Measurements from ENCODE around the gene DAPK1.

Gene DAPK1

DNA sequence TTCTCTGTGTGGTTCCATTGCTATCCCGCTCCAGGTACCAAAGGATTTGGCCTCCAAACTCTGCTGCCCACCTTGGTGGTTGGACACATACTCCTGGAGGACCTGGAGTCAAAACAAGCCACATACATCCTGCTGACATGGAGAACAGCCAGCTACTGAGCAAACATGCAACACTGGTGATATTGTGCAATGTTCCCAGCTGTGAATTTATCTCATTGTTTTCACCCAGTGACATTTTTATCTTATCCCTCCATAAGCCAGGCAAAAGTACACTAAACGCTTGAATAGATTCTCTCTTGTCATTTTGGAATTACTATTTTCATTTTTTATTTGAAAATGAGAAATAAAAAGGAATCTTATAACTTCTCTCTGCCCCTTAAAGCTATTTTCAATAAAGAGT is 217.2 kb downstream of the DAPK1 start:
- no peak for TF ChIP-seq CTCF (conservative IDR thresholded peaks at IDR 0.05; ENCODE audit: low read depth, low read length)

DNA sequence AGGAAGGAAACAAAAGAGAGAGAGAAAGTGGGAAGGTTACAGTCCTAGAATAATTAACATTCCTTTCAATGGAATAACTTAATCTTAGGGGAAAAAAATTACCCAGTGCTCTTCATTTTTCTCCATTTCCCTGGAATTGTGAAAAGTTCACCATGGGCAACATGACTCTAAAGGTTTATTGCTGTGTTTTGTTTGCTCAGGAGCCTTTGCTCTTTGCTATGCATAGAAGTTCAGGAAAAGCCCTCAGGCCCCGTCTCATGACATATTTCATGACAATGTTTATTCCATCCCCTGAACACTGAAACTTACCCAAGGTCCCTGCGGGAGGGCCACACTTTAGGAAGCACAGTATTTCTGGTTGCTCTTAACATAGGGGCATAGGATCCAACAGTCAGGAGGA is 218.5 kb downstream of the DAPK1 start:
- Histone ChIP-seq H2AFZ (ENCODE audit: low read depth) (no peak overlapping the region), H3K4me3 (IDR thresholded peaks at IDR 0.05; ENCODE audit: insufficient read depth, low read depth, low read length) (no peak overlapping the region), H3K36me3 (ENCODE audit: insufficient read depth) (no peaks in the 10 kb centered on the region), H3K79me2 (ENCODE audit: insufficient read depth, low read depth) (no peaks in the 10 kb centered on the region), H3K4me1 (ENCODE audit: low read depth, poor library complexity, severe bottlenecking) (no peaks in the 10 kb centered on the region), H3K27me3 (ENCODE audit: insufficient read depth, low read depth) (no peaks in the 10 kb centered on the region), H3K9ac (no peak overlapping the region), H3K4me2 (no peak overlapping the region), H3K27ac (no peak overlapping the region), H4K20me1 (ENCODE audit: insufficient read depth) (no peaks in the 10 kb centered on the region)
- TF ChIP-seq CTCF (conservative IDR thresholded peaks at IDR 0.05; ENCODE audit: low read depth, low read length) = no peak

More for the DNA sequence above, 217.2 kb downstream of the DAPK1 start:
- H3K4me1 ChIP-seq (ENCODE audit: low read depth, poor library complexity, severe bottlenecking) = no peaks in the 10 kb centered on the region
- H3K27ac ChIP-seq = no peak overlapping the region
- no peak overlapping the region for H3K4me2 ChIP-seq
- H3K36me3 ChIP-seq (ENCODE audit: insufficient read depth) = no peaks in the 10 kb centered on the region
- H3K9ac ChIP-seq = no peak overlapping the region
- no peak overlapping the region for H3K4me3 ChIP-seq (IDR thresholded peaks at IDR 0.05; ENCODE audit: insufficient read depth, low read depth, low read length)
- H4K20me1 ChIP-seq (ENCODE audit: insufficient read depth) = no peaks in the 10 kb centered on the region
- H3K79me2 ChIP-seq (ENCODE audit: insufficient read depth, low read depth) = no peaks in the 10 kb centered on the region
- H2AFZ ChIP-seq (ENCODE audit: low read depth) = no peak overlapping the region
- no peaks in the 10 kb centered on the region for H3K27me3 ChIP-seq (ENCODE audit: insufficient read depth, low read depth)

- Histone ChIP-seq H3K27ac (no peak overlapping the region), H4K20me1 (ENCODE audit: insufficient read depth) (no peaks in the 10 kb centered on the region), H3K9ac (no peak overlapping the region), H3K4me2 (no peak overlapping the region), H3K4me1 (ENCODE audit: low read depth, poor library complexity, severe bottlenecking) (peaks cover 7% of the 10 kb centered on the region), H2AFZ (ENCODE audit: low read depth) (no peak overlapping the region), H3K36me3 (ENCODE audit: insufficient read depth) (no peaks in the 10 kb centered on the region), H3K27me3 (ENCODE audit: insufficient read depth, low read depth) (no peaks in the 10 kb centered on the region), H3K79me2 (ENCODE audit: insufficient read depth, low read depth) (no peaks in the 10 kb centered on the region), H3K4me3 (IDR thresholded peaks at IDR 0.05; ENCODE audit: insufficient read depth, low read depth, low read length) (no peak overlapping the region)
- no peak for TF ChIP-seq CTCF (conservative IDR thresholded peaks at IDR 0.05; ENCODE audit: low read depth, low read length)
These were observed 219.8 kb downstream of the DAPK1 start for GRCh38 chr9:87717456-87717855.

GRCh38 chr9:87718231-87718630 is 220.6 kb downstream of the DAPK1 start:
- Histone ChIP-seq H3K4me3 (IDR thresholded peaks at IDR 0.05; ENCODE audit: insufficient read depth, low read depth, low read length) (no peak overlapping the region), H3K79me2 (ENCODE audit: insufficient read depth, low read depth) (no peaks in the 10 kb centered on the region), H3K36me3 (ENCODE audit: insufficient read depth) (no peaks in the 10 kb centered on the region), H3K9ac (no peak overlapping the region), H3K27me3 (ENCODE audit: insufficient read depth, low read depth) (no peaks in the 10 kb centered on the region), H3K4me1 (ENCODE audit: low read depth, poor library complexity, severe bottlenecking) (peaks cover 15% of the 10 kb centered on the region), H3K4me2 (no peak overlapping the region), H4K20me1 (ENCODE audit: insufficient read depth) (no peaks in the 10 kb centered on the region), H2AFZ (ENCODE audit: low read depth) (no peak overlapping the region), H3K27ac (no peak overlapping the region)
- no peak for TF ChIP-seq CTCF (conservative IDR thresholded peaks at IDR 0.05; ENCODE audit: low read depth, low read length)
